GM18507 (cell line): ENCODE results near the gene CTTN.
"Not testable (repeated sequence)": the region's sequence is repeated elsewhere in the genome, so short reads cannot be mapped to it uniquely, and the experiment has no call there.

Source experiments
- DNase-seq: peaks from one replicate; pipeline ENCODE4 v3.0.0; 2011; ENCODE audit warnings: low read depth; ENCODE audit not compliant: insufficient read length; ENCODE audit errors: extremely low spot score
- FAIRE-seq: peaks from 2 replicates; lab custom pipeline; 2011; peaks lifted over from hg19 to GRCh38; lab: Jason Lieb, UNC

Gene CTTN

GRCh38 chr11:70407121-70407520, 8.8 kb downstream of the CTTN start:
- DNase-seq (no peak), FAIRE-seq (no peak)

DNA sequence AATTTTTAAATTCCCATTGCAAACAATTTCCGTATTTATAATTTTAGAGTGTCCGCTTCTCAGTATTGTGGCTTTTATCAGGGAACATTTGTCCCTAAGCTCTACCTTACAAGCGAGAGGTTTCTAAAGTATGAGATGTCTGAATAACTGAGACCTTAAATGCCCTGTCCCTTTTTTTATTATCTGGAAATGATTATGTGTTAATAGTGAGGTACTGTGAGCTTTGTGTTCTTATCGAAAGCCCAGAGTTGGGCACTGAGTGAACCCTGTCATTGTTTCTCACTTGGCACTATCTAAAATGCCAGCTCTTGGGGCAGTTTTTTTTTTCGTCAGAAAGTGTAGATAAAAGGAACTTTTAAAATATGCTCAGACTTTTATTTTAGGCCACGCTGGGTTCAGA, 9.5 kb downstream of the CTTN start:
- no peak for FAIRE-seq
- no peak for DNase-seq

DNA sequence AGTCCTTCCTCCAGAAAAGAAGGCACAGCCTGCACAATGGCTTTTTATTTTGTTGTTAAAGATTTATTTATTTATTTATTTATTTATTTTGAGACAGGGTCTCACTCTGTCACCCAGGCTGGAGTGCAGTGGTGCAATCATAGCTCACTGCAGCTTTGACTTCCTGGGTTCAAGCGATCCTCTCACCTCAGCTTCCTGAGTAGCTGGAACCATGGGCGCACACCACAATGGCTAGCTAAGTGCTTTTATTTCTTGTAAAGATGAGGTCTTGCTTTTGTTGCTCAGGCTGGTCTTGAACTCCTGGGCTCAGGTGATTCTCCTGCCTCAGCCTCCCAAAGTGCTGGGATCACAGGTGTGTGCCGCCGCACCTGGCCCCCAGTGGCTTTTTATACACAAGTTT, 10.0 kb downstream of the CTTN start:
- FAIRE-seq, DNase-seq: not testable (repeated sequence)

- FAIRE-seq = no peak
Observed at GRCh38 chr11:70409437-70409836, 11.1 kb downstream of the CTTN start.

GRCh38 chr11:70409871-70410270, 11.5 kb downstream of the CTTN start:
- DNase-seq (no peak), FAIRE-seq (no peak)

More at GRCh38 chr11:70409437-70409836, 11.1 kb downstream of the CTTN start:
- no peak for DNase-seq

- FAIRE-seq (no peak), DNase-seq (no peak)
Observed at GRCh38 chr11:70410276-70411205, 12.2 kb downstream of the CTTN start.

GRCh38 chr11:70411713-70412452, 13.6 kb downstream of the CTTN start:
- FAIRE-seq (no peak), DNase-seq (no peak)

DNA sequence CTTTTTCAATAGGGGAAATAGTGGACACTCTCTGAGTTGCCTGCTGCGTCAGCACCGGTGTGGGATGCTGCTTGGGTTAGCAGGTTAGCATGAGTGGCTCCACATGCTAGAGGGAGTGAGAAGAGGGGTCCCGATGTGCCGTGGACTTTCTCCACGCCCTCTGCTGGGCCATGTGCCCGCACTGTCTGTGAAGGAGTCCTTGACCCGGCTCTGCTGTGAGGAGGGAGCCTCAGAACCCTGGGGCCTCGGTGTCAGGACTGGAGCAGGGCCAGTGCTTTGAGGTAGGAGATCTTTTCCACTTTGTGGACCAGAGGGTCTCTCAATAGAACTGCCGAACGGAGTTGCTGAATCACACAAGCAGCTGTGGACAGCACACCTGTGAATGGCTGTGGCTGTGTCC, 14.8 kb downstream of the CTTN start:
- FAIRE-seq = no peak
- DNase-seq = no peak

GRCh38 chr11:70414341-70415100, 16.2 kb downstream of the CTTN start:
- no peak for DNase-seq
- no peak for FAIRE-seq

GRCh38 chr11:70415191-70415590, 16.9 kb downstream of the CTTN start:
- FAIRE-seq (no peak), DNase-seq (no peak)

GRCh38 chr11:70415642-70416395, 17.5 kb downstream of the CTTN start:
- DNase-seq (no peak), FAIRE-seq (no peak)

GRCh38 chr11:70416881-70417280, 18.6 kb downstream of the CTTN start:
- DNase-seq = no peak
- FAIRE-seq = no peak

GRCh38 chr11:70418130-70418529, 19.8 kb downstream of the CTTN start:
- FAIRE-seq (no peak), DNase-seq (no peak)

- no peak for FAIRE-seq
Observed at GRCh38 chr11:70419307-70420007, 21.1 kb downstream of the CTTN start.

GRCh38 chr11:70420008-70420464, 21.7 kb downstream of the CTTN start:
- DNase-seq (no peak), FAIRE-seq (no peak)

More at GRCh38 chr11:70419307-70420007, 21.1 kb downstream of the CTTN start:
- DNase-seq = no peak

GRCh38 chr11:70420496-70420895, 22.2 kb downstream of the CTTN start:
- FAIRE-seq = no peak

DNA sequence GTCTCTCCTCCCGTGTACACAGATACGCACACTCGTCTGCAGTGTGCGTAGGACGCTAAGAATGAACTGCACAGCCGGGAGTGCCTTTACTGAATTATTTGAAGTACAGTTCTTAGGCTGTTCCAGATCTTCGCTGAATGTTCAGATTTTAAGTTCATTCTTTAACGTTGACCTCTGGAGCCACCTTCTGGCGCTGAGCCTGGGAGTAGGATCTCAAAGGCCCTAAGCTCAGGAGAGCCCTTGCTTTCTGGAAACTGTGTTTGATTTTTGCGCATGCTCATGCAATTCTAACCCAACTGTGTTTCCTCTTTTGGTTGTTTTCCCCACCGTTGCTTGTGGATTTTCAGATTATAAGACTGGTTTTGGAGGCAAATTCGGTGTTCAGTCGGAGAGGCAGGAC, 22.8 kb downstream of the CTTN start:
- DNase-seq = no peak
- no peak for FAIRE-seq

More at GRCh38 chr11:70420496-70420895, 22.2 kb downstream of the CTTN start:
- no peak for DNase-seq

DNA sequence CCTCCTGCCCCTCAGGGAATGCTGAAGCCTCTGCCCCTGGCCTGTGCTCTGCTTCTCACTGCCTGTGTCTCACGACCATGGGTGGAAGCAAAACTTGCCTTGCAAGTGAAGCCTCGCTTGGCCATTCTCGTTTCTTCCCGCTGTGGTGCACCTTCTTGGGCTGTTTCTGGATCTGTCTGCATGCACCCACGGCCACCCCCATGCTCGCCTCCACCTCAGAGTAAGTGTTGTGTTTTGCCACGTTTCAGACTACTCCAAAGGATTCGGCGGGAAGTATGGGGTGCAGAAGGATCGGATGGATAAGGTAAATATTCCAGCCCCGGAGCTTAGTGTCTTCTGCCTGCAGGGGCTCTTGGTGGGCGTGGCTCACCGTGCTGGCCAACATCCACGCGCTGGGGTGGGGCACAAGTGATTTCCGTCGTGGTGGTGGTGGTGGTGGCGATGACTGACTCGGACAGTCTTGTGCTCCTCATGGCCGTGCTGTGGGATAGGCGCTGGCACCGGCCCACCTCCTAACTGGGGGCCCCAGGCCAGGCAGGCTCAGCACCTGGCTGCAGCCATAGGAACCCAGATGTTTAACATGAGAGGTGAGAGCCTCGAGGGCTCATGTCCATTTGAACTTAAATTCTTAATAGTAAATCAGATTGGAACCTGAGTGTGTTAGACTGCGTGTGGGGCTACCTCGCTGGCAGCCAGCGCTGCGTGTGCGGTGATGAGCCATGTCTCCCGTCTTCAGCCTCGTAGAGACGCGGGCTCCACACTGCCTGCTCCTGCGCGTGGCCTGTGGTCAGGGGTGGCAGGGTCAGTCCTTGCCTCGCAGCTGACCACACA, 24.6 kb downstream of the CTTN start:
- FAIRE-seq (no peak), DNase-seq (no peak)
